Activated naive CD4-positive, alpha-beta T cell treated with anti-CD3 and anti-CD28 coated beads, Interleukin-2, amount 50 U/mL, for 24 hours (primary cell): ENCODE results near the gene SLC24A4.
A peak's percentile ranks its signal among the peaks of the same experiment; 100 is the strongest.

Experiments used
- H3K27ac Mint-ChIP-seq: one replicate; pipeline ENCODE4 v1.8.0; 2021; ENCODE audit warnings: mild to moderate bottlenecking, mixed read lengths
- H3K27me3 Mint-ChIP-seq: one replicate; pipeline ENCODE4 v1.8.0; 2021; ENCODE audit warnings: mixed read lengths
- H3K36me3 Mint-ChIP-seq: one replicate; pipeline ENCODE4 v1.8.0; 2021; ENCODE audit warnings: mixed read lengths
- H3K4me1 Mint-ChIP-seq: one replicate; pipeline ENCODE4 v1.8.0; 2021; ENCODE audit warnings: mixed read lengths
- H3K4me3 Mint-ChIP-seq: one replicate; pipeline ENCODE4 v1.8.0; 2021; ENCODE audit warnings: mild to moderate bottlenecking, mixed read lengths
- H3K9me3 Mint-ChIP-seq: one replicate; pipeline ENCODE4 v1.8.0; 2021; ENCODE audit warnings: mixed read lengths

The SLC24A4 gene

DNA sequence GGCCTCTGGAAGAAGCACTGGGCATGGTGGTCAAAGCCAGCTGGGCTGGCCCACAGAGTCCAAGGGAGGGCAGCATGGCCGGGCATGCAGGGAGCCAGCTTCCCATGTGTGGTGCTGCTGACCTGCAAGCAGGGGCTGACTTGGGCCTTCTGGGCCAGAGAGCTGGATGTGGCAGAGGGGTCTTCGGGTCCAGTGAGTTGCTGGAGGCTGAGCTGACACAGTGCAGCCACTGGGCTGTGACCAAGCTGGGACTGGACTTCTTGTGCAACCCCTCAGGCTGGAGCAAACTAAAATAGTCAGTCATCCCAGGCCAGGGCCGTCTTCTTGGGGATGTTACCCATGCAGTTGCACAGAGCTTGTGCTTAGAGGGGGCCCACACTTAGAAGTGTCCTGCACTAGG lies 183.3 kb downstream of the SLC24A4 start:
- no peak overlapping the region for H3K27ac Mint-ChIP-seq
- no peaks in the 10 kb centered on the region for H3K9me3 Mint-ChIP-seq
- no peak overlapping the region for H3K4me3 Mint-ChIP-seq
- H3K27me3 Mint-ChIP-seq, result no peaks in the 10 kb centered on the region
- H3K36me3 Mint-ChIP-seq, result no peaks in the 10 kb centered on the region
- peaks cover 12% of the 10 kb centered on the region for H3K4me1 Mint-ChIP-seq

DNA sequence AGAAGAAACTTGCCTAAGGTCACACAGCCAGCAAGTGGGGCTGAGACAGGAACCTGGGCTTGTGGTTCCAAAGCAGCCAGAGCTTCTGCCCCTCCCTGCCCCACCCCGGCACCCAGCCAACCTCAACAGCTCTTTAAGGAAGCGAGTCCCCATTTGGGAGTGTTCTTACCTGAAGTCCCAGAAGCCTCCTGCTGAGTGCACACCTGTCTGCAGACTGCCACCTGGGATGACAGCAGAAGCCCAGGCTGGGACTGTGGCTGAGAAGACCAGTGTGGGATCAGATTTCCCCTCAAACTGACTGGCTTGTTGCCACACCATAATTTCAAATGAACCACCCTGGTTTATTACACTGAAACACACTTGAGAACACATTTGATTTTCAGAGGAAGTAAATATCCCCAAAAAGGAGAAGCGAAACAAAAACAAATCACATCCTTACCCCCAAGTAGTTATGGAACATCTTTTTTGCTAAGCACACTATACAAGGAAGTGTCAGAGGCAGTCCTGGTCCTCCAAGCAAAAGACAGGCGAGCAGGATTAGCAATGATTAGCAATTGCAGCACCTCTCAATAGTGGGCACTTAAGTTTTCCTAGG lies 184.3 kb downstream of the SLC24A4 start:
- no peaks in the 10 kb centered on the region for H3K36me3 Mint-ChIP-seq
- H3K27ac Mint-ChIP-seq, result no peak overlapping the region
- H3K27me3 Mint-ChIP-seq, result no peaks in the 10 kb centered on the region
- no peak overlapping the region for H3K4me3 Mint-ChIP-seq
- H3K9me3 Mint-ChIP-seq, result no peaks in the 10 kb centered on the region
- H3K4me1 Mint-ChIP-seq, result peaks cover 15% of the 10 kb centered on the region

DNA sequence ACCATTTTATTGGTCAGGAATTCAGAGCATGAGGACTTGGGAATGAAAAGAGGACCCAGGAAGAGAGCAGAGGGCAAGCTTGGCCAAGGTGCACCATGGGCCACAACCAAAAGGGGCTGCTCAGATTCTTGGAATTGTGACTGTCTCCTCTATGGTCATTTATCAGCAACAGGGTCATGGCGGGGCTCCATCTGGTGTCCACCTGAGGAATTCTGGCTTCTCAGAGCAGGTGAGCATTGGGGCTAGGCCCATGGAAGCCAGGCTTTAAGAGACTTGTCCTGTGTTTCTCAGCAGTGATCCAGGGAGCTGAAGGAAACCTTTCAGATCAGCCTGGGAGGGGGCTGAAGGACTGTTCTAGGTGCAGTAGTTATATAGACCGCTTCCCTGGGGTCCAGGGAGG lies 188.0 kb downstream of the SLC24A4 start:
- Mint-ChIP-seq H3K36me3 (no peaks in the 10 kb centered on the region), H3K9me3 (no peaks in the 10 kb centered on the region), H3K27ac (no peak overlapping the region), H3K4me3 (no peak overlapping the region), H3K27me3 (no peaks in the 10 kb centered on the region), H3K4me1 (peaks cover 32% of the 10 kb centered on the region)

DNA sequence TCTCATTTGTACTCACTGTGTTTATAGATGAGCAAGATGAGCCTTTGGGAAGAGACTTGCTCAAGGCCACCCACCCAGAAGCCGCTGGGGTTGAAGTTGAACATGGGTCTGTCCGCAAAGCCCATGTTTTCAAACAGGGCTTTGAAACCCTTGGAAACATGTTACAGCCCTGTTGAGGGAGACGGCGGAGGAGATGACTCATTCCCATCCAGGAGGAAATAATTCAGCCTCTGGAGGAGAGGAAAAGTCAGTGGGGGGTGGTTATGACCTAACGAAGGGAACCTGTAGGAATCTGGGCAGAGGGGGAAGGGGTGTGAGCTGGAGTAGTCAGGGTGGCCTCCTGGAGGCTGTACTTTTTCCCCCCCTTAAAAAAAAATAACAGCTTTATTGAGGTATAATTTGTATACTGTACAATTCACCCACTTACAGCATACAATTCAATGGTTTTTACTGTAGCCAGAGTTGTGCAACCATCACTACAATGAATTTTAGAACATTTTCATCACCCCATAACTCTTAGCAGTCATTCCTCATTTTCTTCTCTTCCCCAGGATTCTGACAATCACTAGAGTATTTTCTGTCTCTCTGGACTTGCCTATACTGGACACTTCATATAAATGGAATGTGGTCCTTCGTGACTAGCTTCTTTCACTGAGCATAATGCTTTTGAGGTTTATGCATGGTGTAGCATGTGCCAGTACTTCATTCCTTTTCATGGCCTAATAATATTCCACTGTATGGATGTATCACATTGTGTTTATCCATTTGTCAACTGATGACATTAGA lies 188.7 kb downstream of the SLC24A4 start:
- H3K9me3 Mint-ChIP-seq, result no peaks in the 10 kb centered on the region
- no peaks in the 10 kb centered on the region for H3K27me3 Mint-ChIP-seq
- H3K36me3 Mint-ChIP-seq, result no peaks in the 10 kb centered on the region
- peaks cover 33% of the 10 kb centered on the region for H3K4me1 Mint-ChIP-seq
- H3K27ac Mint-ChIP-seq, result peak overlapping the region; percentile 18
- no peak overlapping the region for H3K4me3 Mint-ChIP-seq

DNA sequence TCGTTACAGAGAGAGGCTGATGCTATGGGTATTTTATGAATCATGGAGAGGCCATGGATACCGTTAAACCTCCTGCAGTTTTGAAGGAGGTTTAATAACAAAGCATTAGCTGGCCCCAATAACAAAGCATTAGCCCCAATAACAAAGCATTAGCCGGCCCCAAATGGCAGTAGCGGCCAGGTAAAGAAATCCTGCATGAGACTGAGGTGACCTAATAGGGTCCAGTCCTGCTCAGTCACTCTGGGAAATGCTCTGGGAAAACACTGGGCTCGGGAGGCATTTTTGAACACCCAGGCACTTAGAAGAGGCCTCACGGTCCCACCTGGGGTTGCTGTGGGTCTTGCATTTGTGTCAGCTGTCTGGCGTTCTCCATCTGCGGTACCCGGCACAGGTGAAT lies 189.8 kb downstream of the SLC24A4 start:
- Mint-ChIP-seq H3K4me1 (peaks cover 33% of the 10 kb centered on the region), H3K4me3 (peak overlapping the region; percentile 67), H3K9me3 (no peaks in the 10 kb centered on the region), H3K27me3 (no peaks in the 10 kb centered on the region), H3K36me3 (no peaks in the 10 kb centered on the region), H3K27ac (peak overlapping the region; percentile 23)

DNA sequence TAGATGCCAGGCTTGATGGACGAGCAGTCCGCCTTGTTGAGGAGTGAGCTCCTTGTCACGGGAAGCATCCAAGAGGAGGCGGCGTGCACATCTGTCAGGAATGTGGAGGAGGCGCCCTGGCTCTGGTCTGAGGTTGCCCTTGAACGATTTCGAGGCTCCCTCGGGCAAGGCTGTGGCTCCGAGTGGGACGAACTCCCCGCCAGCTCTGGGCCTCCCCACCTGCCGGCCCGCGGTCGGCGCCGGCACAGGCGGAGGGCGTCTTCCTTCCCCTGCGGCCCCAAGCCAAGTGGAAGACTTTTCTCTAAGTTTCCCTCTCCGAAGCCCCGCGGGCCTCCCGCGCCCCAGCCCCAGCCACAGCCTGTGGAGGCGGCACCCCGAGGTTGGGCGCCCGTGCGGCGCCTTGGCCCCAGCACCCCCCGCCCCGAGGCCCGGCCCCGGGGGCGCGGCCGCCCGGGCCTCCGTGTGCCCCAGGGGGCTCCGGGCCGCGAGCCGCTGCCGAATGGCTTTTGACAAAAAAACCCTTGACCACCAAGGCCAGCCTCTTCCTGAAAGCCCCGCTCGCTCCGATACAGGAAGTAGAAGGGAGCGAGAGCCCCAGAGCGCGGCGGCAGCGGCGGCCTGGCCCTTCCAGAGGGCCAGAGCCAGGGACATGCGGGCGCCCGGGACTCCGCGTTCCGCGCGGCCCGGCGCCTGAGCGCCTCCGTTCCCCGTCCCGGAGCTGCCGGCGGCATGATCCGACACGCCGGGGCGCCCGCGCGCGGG lies 190.4 kb downstream of the SLC24A4 start, which contains the start of gene RIN3:
TSS of gene RIN3 (plus strand) at position 578 of the 762 bp plus-strand sequence. CDS start at position 730, 152 bp downstream.
- Mint-ChIP-seq H3K4me3 (peak within 1 kb of the TSS; percentile 81), H3K4me1 (peaks cover 39% of the 10 kb centered on the region), H3K36me3 (no peaks in the 10 kb centered on the region), H3K27me3 (no peaks in the 10 kb centered on the region), H3K27ac (peak within 1 kb of the TSS; percentile 23), H3K9me3 (no peaks in the 10 kb centered on the region)

DNA sequence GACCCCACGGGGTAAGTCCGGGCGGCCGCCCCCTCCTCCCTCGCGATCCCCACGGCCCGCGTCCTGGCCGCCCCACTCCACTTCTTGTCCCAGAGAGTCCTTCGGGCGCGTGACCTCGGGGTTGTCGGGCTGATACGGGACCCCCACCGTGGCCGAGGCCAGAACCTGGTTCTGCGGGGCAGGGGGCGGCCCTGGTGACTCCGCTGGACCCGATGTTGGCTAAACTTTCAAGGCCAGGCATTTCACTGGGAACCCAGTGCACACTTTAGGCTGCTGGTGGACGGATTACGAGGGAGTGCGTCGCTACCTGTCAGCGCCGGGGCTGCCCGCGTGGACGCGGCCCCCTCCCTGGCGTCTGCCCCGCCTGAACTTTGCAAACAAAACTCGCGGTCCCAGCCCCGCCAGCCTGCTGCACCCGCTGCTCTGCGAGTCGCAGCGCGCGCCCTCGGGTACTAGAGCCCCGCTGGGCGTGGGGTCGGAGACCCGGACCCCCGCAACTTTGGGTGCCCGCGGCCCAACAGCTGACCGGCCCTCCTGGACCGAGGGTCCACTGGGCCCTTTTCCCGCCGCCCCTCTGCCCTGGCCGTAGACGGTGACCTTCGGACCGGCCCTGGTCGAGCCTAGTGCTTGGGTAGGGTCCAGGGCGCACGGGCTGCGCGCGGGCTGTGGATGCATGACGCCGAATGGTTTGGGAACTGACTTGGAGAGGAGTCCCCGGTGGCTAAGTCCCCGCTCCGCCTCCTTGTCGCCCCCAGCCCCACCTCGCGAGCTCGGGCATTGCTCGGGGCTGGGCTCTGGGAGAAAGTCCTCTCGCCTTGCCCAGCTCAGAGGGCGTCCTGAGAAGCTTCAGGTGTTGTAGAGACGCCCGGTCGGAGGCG lies 191.2 kb downstream of the SLC24A4 start:
- Mint-ChIP-seq H3K9me3 (no peaks in the 10 kb centered on the region), H3K4me3 (peak overlapping the region; percentile 81), H3K27ac (no peak overlapping the region), H3K4me1 (peaks cover 47% of the 10 kb centered on the region), H3K27me3 (no peaks in the 10 kb centered on the region), H3K36me3 (no peaks in the 10 kb centered on the region)

DNA sequence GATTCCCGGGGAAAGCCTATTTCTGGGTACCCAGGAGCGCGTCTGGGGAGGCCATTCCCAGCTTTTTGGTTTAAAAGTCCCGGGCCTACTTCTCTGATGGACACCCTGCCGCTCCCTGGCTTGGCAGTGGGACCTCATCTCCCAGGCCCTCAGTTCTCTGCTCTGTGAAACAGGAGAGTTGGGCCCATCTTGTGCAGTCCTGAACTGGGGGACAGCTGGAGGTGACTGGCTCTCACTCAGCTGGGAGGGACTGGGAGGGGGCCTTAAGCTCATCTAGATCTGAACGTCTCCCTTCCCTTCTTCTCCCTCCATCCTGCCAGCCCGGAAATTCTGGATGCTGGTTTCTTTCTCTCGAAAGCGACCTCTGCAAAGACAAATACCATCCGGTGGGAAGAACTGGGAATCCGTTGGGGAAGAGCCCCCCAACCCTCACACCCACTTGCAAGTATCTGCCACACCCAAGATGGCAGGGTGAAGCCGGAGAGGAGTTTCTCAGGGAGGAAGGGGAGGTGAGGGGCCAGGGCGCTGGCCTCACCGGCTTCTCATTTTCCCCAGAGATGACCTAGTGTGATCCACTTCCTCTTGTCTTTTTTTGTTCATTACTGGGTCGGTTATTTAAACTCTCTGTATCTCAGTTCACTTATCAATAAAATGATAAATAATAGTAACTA lies 192.0 kb downstream of the SLC24A4 start:
- H3K4me3 Mint-ChIP-seq, result peak overlapping the region; percentile 81
- no peaks in the 10 kb centered on the region for H3K9me3 Mint-ChIP-seq
- no peaks in the 10 kb centered on the region for H3K27me3 Mint-ChIP-seq
- H3K36me3 Mint-ChIP-seq, result no peaks in the 10 kb centered on the region
- no peak overlapping the region for H3K27ac Mint-ChIP-seq
- peaks cover 49% of the 10 kb centered on the region for H3K4me1 Mint-ChIP-seq

DNA sequence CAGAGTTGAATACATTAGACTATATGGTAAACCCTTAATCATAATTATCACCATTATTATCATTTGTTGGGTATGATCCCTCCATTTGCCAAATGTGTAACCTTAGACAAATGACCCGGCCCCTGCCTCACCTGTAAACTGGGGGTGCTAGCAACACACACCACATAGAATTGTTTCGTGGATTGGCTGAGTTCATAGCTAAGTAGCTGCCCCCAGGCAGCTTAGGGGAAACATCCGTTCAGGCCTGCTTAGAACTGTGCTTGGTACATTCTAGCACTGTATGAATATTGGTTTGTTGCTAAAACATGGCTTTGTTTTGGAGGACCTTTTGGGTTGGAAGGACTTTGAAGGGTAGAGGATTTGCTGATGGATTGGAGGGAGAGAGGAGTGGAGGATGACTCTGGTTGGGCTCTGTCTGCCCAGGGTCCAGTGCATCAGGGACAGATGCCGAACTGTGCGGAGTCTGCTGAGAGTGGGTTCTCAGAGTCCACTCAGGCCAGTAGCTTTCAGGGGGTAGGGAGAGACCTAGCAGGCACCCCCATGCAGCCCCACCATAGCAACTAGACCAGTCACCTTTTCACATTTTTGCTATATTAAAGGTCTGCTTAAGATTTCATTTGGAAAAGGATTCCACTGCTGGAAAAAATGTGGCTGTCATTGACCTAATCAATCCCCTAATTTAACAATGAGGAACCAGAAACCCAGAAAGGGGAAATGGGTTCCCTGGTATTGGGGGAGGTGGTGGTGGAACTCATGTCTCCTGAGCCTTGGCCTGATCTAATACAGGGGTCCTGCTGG lies 192.8 kb downstream of the SLC24A4 start:
- H3K27me3 Mint-ChIP-seq, result no peaks in the 10 kb centered on the region
- no peaks in the 10 kb centered on the region for H3K9me3 Mint-ChIP-seq
- peak overlapping the region; percentile 44 for H3K27ac Mint-ChIP-seq
- H3K4me3 Mint-ChIP-seq, result peak overlapping the region; percentile 81
- no peaks in the 10 kb centered on the region for H3K36me3 Mint-ChIP-seq
- peaks cover 50% of the 10 kb centered on the region for H3K4me1 Mint-ChIP-seq

DNA sequence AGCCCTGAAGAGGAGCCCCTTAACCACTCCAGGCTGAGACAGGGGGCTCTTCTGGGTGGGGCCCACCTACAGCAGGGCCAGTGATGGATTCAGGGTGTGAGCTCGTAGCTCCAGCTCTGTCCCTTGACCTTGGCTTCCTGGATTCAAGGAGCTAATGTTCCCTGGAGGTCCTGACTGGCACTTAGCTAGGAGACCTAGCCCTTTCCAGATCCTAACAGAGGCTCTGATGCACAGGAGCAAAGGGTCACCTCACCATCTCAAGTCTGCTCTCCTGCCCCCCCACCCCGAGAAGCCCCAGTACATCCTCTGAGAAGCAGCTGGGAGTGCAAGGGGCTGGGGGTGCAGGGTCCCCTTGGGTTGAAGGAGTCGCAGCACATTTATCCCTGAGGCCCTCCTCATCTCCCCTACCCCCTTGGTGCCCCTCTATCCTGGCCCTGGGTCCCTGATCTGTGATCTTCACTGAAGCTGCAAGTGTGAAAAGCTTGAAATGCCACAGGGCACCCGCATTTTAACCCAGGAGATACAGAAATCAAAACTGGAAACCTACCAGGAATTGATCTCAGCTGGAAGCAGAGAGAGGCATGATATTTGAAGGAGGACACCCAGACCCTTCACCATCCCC lies 193.5 kb downstream of the SLC24A4 start:
- H3K4me3 Mint-ChIP-seq, result no peak overlapping the region
- peaks cover 57% of the 10 kb centered on the region for H3K4me1 Mint-ChIP-seq
- no peak overlapping the region for H3K27ac Mint-ChIP-seq

DNA sequence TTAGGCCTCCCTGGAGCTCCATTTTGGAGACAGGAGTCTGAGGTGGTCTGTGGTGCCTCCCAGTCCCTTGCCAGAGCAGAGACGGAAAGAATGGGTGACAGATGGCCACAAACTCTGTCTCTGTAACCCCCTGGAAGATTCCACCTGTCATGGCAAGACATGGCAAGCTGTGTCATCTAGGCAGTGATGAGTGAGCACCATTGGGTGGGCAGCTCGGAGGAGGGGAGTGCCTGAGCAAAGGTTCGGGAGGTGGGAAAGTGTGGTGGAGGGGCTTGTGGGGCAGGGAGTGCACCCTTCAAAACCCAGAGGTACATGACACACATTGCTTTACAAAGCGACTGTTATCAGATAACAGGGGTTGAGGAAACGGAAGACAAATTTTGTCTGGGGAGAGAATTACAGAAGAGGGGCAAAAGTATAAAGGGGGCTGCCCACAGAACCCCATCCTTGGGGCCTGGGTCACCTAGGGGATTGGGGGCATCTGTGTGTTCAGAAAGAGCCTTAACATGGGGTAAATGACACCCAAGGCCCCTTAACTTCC lies 194.1 kb downstream of the SLC24A4 start:
- Mint-ChIP-seq H3K4me3 (no peak overlapping the region), H3K27ac (no peak overlapping the region), H3K36me3 (peaks cover 3% of the 10 kb centered on the region), H3K9me3 (no peaks in the 10 kb centered on the region), H3K27me3 (no peaks in the 10 kb centered on the region), H3K4me1 (peaks cover 61% of the 10 kb centered on the region)

More for the DNA sequence above, 193.5 kb downstream of the SLC24A4 start:
- H3K36me3 Mint-ChIP-seq, result peaks cover 2% of the 10 kb centered on the region
- no peaks in the 10 kb centered on the region for H3K9me3 Mint-ChIP-seq
- H3K27me3 Mint-ChIP-seq, result no peaks in the 10 kb centered on the region

DNA sequence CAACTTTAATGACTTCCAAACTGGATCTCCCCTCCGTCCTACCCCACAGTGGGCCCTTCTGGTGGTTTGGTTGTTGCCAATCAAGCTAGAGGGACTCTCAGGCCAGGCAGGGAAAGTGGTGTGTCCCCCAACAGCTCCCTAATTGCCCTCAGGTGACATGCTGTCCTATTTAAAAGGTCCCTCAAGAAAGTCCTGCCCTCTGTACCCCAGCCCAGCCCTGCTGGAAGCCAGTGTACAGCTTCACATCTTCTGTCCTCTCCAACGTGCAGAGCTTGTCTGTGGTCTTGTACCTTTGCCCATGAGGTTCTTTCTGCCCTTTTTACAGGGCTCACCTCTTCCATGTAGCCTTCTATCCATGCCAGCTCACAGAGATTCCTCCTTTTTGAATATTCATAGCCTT lies 194.8 kb downstream of the SLC24A4 start:
- no peak overlapping the region for H3K4me3 Mint-ChIP-seq
- H3K4me1 Mint-ChIP-seq, result peaks cover 60% of the 10 kb centered on the region
- H3K27me3 Mint-ChIP-seq, result no peaks in the 10 kb centered on the region
- no peak overlapping the region for H3K27ac Mint-ChIP-seq
- peaks cover 3% of the 10 kb centered on the region for H3K36me3 Mint-ChIP-seq
- no peaks in the 10 kb centered on the region for H3K9me3 Mint-ChIP-seq

DNA sequence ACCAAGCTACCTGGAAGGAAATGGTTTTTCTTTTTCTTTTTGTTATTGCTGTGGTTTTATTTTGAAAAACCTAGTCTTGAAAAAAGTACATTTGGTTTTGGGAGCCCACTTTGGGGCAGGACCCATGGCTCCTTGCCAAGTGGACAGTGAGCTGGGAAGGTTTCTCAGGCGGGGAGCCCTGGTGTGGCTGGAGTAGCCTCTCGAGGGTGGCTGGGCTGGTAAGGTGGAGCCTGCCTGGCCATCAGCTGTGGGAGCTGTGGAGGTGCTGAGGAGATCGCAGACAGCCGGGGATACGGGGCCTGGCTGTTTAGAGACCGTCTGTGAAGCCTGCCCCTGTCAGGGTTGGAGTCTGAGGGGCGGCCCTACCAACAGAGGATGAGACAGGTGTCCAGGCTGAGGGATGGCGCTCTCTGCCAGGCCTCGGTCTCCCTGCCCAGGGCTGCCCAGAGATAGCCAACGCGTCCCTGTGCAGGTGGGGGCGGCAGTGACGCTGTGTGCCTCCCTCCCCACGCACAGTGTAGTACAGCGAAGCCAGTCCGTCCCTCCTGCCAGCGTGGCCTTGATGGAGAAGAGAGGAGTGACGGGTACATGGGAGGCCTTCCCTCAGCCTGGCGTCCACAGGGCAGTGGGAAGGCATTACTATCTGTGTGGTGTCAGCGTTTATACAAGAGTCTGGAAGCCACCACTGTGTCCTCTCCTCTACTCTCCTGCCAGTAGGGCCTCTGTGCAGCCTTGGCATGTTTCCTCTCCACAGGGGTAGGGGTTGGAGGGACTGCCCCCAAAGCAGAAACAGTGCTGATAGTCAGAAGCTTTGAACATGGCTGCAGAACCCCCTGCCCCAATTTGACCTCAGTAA lies 196.5 kb downstream of the SLC24A4 start:
- Mint-ChIP-seq H3K4me3 (no peak overlapping the region), H3K9me3 (no peaks in the 10 kb centered on the region), H3K36me3 (peaks cover 3% of the 10 kb centered on the region), H3K4me1 (peaks cover 62% of the 10 kb centered on the region), H3K27ac (no peak overlapping the region), H3K27me3 (no peaks in the 10 kb centered on the region)
